Measurements from ENCODE around the gene DNM3. TPM values are rescaled to one million over a fixed set of nuclear protein-coding genes. Genes with fewer than 3 reads are reported as not detected.

DNM3 gene
- total and polyA plus RNA-seq, 12 donors = 7.2 to 78.6 (median 18.4) TPM

DNA sequence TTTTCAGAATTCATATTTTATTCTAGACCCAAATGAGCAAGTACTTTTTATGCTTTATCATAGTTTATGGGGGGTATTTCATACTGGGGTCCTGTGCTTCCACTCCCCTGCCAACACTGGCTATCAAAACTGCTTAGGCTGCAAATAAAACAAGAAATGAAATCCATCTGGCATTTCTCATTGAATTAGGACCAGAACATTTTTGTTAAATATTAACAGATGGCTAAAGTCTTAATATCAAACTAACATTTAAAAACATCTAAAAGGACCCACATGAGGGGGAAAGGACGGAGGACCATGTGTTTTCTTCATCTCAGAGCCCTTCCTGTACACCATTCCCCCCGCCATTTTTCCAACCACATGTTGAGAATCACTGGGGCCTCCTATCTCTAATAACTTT, 411.7 kb downstream of the DNM3 start:
- Histone ChIP-seq H3K9me3 (replicated peaks in 1 of 3) (no peaks in the 10 kb centered on the region), H3K27ac (no peak overlapping the region), H3K4me1 (replicated peaks in 1 of 2) (peaks cover 0 to 10% of the 10 kb centered on the region in 2 donors), H3K4me3 (no peak overlapping the region), H3K27me3 (no peaks in the 10 kb centered on the region), H3K36me3 (replicated peaks in 1 of 2) (no peaks in the 10 kb centered on the region)
- TF ChIP-seq POLR2A (IDR thresholded peaks at IDR 0.05) = no peak
- TF ChIP-seq, protein P1, sequence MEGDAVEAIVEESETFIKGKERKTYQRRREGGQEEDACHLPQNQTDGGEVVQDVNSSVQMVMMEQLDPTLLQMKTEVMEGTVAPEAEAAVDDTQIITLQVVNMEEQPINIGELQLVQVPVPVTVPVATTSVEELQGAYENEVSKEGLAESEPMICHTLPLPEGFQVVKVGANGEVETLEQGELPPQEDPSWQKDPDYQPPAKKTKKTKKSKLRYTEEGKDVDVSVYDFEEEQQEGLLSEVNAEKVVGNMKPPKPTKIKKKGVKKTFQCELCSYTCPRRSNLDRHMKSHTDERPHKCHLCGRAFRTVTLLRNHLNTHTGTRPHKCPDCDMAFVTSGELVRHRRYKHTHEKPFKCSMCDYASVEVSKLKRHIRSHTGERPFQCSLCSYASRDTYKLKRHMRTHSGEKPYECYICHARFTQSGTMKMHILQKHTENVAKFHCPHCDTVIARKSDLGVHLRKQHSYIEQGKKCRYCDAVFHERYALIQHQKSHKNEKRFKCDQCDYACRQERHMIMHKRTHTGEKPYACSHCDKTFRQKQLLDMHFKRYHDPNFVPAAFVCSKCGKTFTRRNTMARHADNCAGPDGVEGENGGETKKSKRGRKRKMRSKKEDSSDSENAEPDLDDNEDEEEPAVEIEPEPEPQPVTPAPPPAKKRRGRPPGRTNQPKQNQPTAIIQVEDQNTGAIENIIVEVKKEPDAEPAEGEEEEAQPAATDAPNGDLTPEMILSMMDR (IDR thresholded peaks at IDR 0.05) = no peak
- intact Hi-C loops (cut with DNase I) = no loop called here
- 91 to 96% (median 96%) methylated on average over 2 of the region's 2 CpGs for WGBS, 4 donors
- DNase-seq = no peak

DNA sequence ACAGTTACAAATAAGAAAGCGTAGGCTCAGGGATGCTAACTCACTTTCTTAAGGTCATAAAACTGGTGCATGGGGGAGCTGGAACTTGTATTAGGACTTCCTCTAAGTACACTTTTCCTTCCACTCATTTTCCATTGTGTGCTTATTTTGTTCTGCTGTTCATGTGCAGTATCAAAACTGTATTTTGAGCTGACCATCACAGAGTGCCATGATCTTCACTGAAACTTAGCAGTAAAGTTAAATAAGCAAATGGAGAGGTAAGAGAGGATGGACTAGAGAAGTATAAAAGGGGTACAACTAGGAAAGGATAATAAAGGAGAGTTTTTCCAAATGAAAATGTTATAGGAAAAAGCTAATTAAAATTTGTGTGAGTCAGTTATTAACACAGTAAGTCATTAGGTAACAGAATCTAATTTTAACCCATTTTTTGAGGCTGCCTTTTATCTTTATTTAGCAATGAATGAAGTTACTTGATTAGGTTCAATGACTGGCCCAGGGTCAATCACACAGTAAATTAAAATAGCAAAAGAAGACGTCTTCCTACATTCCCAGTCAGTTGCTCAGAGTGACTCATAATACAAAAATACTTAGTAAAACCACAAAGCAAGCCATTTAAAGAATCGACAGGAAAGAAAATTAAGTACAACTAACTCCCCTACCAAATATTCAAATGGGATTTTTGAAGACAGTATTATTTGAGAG, 413.4 kb downstream of the DNM3 start:
- DNase-seq = no peak
- Histone ChIP-seq H3K4me3 (no peak overlapping the region), H3K4me1 (replicated peaks in 1 of 2) (peaks cover 0 to 7% of the 10 kb centered on the region in 2 donors), H3K36me3 (replicated peaks in 1 of 2) (no peaks in the 10 kb centered on the region), H3K27me3 (no peaks in the 10 kb centered on the region), H3K9me3 (replicated peaks in 1 of 3) (peaks cover 0 to 6% (median 4%) of the 10 kb centered on the region in 3 donors), H3K27ac (peak overlapping the region in 1 of 5 donors; percentile 18)
- no peak for TF ChIP-seq POLR2A (IDR thresholded peaks at IDR 0.05)
- TF ChIP-seq, protein P1 (IDR thresholded peaks at IDR 0.05) = no peak
- WGBS, 4 donors = 42 to 48% (median 45%) methylated on average over 3 of the region's 3 CpGs
- intact Hi-C loops (cut with DNase I) = no loop called here

DNA sequence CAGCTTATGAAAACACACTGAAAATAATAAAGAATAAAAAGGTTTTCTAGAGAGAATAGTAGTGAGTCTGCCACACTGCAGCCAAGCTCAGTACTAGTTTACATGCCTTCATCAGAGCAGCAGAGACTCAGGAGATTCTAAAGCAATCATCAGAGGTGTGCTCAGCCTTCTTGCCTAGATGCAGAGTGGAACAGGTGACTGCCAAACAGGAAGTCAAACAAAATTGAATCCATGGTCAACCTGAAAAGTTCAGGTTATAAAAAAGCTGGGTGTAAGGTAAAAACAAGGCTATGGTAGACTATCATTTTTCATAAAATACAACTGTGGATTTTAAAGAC, 413.9 kb downstream of the DNM3 start:
- H3K27me3 ChIP-seq = no peaks in the 10 kb centered on the region
- H3K4me1 ChIP-seq (replicated peaks in 1 of 2) = peaks cover 0 to 5% of the 10 kb centered on the region in 2 donors
- peaks cover 0 to 11% (median 10%) of the 10 kb centered on the region in 3 donors for H3K9me3 ChIP-seq (replicated peaks in 1 of 3)
- H3K4me3 ChIP-seq = no peak overlapping the region
- no peak for DNase-seq
- intact Hi-C loops (cut with DNase I) = no loop called here
- TF ChIP-seq, protein P1 (IDR thresholded peaks at IDR 0.05) = no peak
- no peak for TF ChIP-seq POLR2A (IDR thresholded peaks at IDR 0.05)
- no peak overlapping the region for H3K27ac ChIP-seq
- no peaks in the 10 kb centered on the region for H3K36me3 ChIP-seq (replicated peaks in 1 of 2)

DNA sequence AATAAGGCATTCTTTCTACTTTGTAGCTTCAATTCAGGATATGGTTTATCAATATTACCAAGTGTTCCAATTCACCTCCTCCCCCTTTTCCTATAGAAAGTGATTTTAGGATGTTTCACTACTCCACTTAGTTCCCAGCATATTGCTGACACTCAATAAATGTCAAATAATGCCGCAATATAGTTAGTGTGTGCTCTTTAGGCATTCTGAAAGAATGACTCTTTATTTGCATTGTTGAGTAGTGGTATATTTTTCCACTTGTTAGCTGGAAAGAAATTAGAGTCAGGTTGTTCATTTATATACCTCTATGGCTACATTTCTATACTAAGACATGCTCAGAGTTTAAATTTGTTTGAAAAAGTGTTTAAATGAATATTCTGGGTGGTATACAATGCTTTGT, 424.6 kb downstream of the DNM3 start:
- Histone ChIP-seq H3K9me3 (replicated peaks in 1 of 3) (peaks cover 0 to 2% (median 0%) of the 10 kb centered on the region in 3 donors), H3K36me3 (replicated peaks in 1 of 2) (no peaks in the 10 kb centered on the region), H3K27ac (no peak overlapping the region), H3K4me3 (no peak overlapping the region), H3K4me1 (replicated peaks in 1 of 2) (no peaks in the 10 kb centered on the region), H3K27me3 (no peaks in the 10 kb centered on the region)
- TF ChIP-seq, protein P1 (IDR thresholded peaks at IDR 0.05) = no peak
- TF ChIP-seq POLR2A (IDR thresholded peaks at IDR 0.05) = no peak
- intact Hi-C loops (cut with DNase I) = no loop called here
- WGBS, 4 donors = 95 to 100% (median 98%) methylated on average over 1 of the region's 1 CpG
- DNase-seq = no peak

All from adrenal gland (tissue), 12 donors.